Keratinocyte (primary cell): ENCODE measurements around the gene TMEM184C.

ENCODE experiments used
- EZH2 ChIP-seq: IDR thresholded peaks from one replicate; pipeline ENCODE4 v1.6.1; 2012; ENCODE audit warnings: inconsistent platforms, mild to moderate bottlenecking, low read length, moderate library complexity
- TF ChIP-seq, protein P1 (sequence below), 3 experiments: IDR thresholded peaks in 1 of 3; conservative IDR thresholded peaks in 1 of 3; optimal IDR thresholded peaks in 1 of 3; 2 replicates in 2 of 3; 3 replicates in 1 of 3; pipeline versions ENCODE3 to v1.5.1; 2011; ENCODE audit warnings: low read length in 3 of 3, mild to moderate bottlenecking in 3 of 3, moderate library complexity in 2 of 3, control low read depth in 1 of 3, inconsistent platforms in 1 of 3; ENCODE audit not compliant: insufficient read depth in 2 of 3; ENCODE audit errors: extremely low read depth in 1 of 3

DNA sequence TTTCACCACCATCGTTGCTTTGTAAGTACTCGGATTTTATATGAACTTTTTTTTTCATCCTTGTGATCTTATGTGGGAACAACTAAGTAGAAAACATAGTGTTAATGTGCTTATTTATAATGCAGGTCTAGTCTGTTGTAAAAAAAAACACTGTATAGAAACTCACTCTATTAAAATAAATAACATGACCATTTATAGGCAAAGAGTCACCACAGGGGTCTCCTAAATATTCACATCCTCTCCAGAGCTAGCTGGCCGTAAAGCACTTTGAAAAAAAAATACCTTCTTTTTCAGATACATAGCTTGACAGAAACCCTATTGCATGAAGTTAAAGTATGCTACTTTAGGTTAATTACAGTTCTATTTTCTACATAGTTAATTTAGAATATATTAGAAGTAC, 11.2 kb downstream of the TMEM184C start:
- no peak for TF ChIP-seq EZH2
- TF ChIP-seq, protein P1, sequence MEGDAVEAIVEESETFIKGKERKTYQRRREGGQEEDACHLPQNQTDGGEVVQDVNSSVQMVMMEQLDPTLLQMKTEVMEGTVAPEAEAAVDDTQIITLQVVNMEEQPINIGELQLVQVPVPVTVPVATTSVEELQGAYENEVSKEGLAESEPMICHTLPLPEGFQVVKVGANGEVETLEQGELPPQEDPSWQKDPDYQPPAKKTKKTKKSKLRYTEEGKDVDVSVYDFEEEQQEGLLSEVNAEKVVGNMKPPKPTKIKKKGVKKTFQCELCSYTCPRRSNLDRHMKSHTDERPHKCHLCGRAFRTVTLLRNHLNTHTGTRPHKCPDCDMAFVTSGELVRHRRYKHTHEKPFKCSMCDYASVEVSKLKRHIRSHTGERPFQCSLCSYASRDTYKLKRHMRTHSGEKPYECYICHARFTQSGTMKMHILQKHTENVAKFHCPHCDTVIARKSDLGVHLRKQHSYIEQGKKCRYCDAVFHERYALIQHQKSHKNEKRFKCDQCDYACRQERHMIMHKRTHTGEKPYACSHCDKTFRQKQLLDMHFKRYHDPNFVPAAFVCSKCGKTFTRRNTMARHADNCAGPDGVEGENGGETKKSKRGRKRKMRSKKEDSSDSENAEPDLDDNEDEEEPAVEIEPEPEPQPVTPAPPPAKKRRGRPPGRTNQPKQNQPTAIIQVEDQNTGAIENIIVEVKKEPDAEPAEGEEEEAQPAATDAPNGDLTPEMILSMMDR (optimal IDR thresholded peaks at IDR 0.05 in 1 of 3, IDR thresholded peaks at IDR 0.05 in 1 of 3, conservative IDR thresholded peaks at IDR 0.05 in 1 of 3; ENCODE audit: extremely low read depth in 1 of 3, insufficient read depth in 2 of 3, low read length in 3 of 3): no peak
